Measurements from ENCODE around the gene JAML. TPM values are rescaled to one million over a fixed set of nuclear protein-coding genes. Genes with fewer than 3 reads are reported as not detected.
A peak's percentile ranks its signal among the peaks of the same experiment; 100 is the strongest.

Gene JAML
- total RNA-seq, 1 experiment from 2014 or later, result not detected

DNA sequence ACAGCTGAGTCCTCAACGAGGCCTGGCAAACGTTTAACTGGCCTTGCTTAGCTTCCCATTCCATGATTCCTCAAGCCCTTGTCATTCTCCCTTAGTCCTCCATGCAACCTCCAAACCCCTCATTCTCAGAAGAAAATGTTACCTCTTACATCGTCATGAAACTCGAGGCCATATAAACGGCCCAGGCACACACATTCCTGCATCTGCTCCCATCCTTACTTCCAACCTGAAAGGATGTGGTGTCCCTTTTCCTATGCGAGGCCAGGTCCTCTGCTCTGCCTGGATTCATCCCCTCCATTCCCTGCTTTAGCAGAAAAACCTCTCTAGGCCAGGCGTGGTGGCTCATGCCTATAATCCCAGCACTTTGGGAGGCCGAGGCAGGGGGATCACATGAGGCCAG is 18.4 kb upstream of the JAML start:
- Mint-ChIP-seq H3K27ac (ENCODE audit: unreplicated experiment) (no peak overlapping the region), H3K4me3 (ENCODE audit: low read depth, unreplicated experiment) (peak overlapping the region; percentile 8), H3K9me3 (ENCODE audit: low read depth, unreplicated experiment) (no peaks in the 10 kb centered on the region), H3K4me1 (ENCODE audit: low read depth, unreplicated experiment) (peaks cover 72% of the 10 kb centered on the region), H3K36me3 (ENCODE audit: insufficient read depth, unreplicated experiment) (peaks cover 19% of the 10 kb centered on the region), H3K27me3 (ENCODE audit: unreplicated experiment) (no peaks in the 10 kb centered on the region)
- no peak for DNase-seq
- CTCF ChIA-PET, result no interaction called here
- TF ChIP-seq, protein P1, sequence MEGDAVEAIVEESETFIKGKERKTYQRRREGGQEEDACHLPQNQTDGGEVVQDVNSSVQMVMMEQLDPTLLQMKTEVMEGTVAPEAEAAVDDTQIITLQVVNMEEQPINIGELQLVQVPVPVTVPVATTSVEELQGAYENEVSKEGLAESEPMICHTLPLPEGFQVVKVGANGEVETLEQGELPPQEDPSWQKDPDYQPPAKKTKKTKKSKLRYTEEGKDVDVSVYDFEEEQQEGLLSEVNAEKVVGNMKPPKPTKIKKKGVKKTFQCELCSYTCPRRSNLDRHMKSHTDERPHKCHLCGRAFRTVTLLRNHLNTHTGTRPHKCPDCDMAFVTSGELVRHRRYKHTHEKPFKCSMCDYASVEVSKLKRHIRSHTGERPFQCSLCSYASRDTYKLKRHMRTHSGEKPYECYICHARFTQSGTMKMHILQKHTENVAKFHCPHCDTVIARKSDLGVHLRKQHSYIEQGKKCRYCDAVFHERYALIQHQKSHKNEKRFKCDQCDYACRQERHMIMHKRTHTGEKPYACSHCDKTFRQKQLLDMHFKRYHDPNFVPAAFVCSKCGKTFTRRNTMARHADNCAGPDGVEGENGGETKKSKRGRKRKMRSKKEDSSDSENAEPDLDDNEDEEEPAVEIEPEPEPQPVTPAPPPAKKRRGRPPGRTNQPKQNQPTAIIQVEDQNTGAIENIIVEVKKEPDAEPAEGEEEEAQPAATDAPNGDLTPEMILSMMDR (IDR thresholded peaks at IDR 0.05; ENCODE audit: unreplicated experiment), result no peak
- BruUV-seq (replicated peaks), result no TSS peak
- intact Hi-C loops (cut with micrococcal nuclease; ENCODE audit: unreplicated experiment), result no loop called here

DNA sequence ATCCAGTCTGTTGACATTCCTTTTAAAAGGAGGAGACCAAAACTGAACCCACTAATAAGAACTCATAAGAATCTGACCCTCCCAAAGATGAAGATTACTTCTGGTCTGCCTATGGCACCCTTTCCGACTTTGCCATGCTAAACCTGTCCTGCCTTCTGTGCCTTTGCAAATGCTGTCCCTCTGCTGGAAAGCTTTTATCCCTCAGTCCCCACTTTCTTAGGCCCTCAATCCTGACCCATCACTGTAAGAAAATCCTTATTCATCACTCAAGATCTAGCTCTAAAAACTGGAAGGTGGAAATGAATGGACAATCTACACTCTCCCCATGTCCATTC is 16.9 kb upstream of the JAML start:
- CTCF ChIA-PET, result interaction anchor here (1.1 to 2.0 kb wide), 2 partner anchors 11 to 43 kb away, joined by 5 to 7 read pairs; partner anchors contain the start of gene MPZL3
- no TSS peak for BruUV-seq (replicated peaks)
- TF ChIP-seq, protein P1 (IDR thresholded peaks at IDR 0.05; ENCODE audit: unreplicated experiment), result no peak

DNA sequence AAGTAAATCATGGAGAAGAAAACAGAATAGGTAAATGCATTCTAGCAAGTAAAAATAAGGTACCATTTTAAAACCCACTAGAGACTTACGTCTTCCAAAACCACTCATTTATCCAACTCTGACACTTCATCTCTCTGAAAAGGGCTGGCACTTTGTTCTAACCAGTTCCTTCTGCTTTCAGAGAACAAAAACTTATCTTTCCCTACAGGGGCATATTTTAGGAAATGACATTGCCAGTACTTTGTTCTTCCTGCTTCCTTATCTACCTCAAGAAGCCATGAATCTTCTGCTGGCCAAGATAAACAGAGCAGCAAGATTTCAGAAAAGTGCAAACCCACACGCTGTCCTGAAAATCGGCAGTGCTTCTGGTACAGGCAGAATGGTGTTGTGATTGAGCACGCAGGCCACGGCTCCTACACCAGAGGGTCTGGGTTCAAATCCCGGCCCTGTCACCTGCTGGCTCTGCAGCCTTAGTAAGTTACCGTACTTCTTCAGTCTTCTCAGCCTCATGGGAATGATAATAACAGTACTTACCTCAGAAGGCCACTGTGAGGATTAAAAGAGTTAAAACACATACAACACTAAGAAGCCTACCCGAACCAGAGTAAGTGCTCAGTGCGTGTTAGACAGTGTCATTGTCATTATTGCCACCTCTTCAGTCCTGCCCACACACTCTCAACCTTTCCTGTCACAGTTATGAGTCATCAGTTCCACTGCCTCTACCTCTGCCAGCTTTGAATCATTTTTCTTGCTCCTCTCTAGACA is 16.4 kb upstream of the JAML start:
- H3K27ac Mint-ChIP-seq (ENCODE audit: unreplicated experiment), result peak overlapping the region; percentile 91
- CTCF ChIA-PET, result interaction anchor here (1.1 to 2.0 kb wide), 2 partner anchors 11 to 43 kb away, joined by 5 to 7 read pairs; partner anchors contain the start of gene MPZL3
- no TSS peak for BruUV-seq (replicated peaks)
- peak overlapping the region; percentile 51 for H3K4me3 Mint-ChIP-seq (ENCODE audit: low read depth, unreplicated experiment)
- intact Hi-C loops (cut with micrococcal nuclease; ENCODE audit: unreplicated experiment), result loop anchor here (2.0 kb wide), 1 partner anchor 46 kb away; no protein-coding TSS in a partner anchor
- no peaks in the 10 kb centered on the region for H3K9me3 Mint-ChIP-seq (ENCODE audit: low read depth, unreplicated experiment)
- H3K4me1 Mint-ChIP-seq (ENCODE audit: low read depth, unreplicated experiment), result peaks cover 57% of the 10 kb centered on the region
- H3K36me3 Mint-ChIP-seq (ENCODE audit: insufficient read depth, unreplicated experiment), result peaks cover 13% of the 10 kb centered on the region
- no peaks in the 10 kb centered on the region for H3K27me3 Mint-ChIP-seq (ENCODE audit: unreplicated experiment)
- TF ChIP-seq, protein P1 (IDR thresholded peaks at IDR 0.05; ENCODE audit: unreplicated experiment), result no peak
- peak; percentile 46 for DNase-seq

More for the DNA sequence above, 16.9 kb upstream of the JAML start:
- Mint-ChIP-seq H3K36me3 (ENCODE audit: insufficient read depth, unreplicated experiment) (peaks cover 13% of the 10 kb centered on the region), H3K4me1 (ENCODE audit: low read depth, unreplicated experiment) (peaks cover 59% of the 10 kb centered on the region), H3K9me3 (ENCODE audit: low read depth, unreplicated experiment) (no peaks in the 10 kb centered on the region), H3K27ac (ENCODE audit: unreplicated experiment) (peak overlapping the region; percentile 91), H3K27me3 (ENCODE audit: unreplicated experiment) (no peaks in the 10 kb centered on the region), H3K4me3 (ENCODE audit: low read depth, unreplicated experiment) (peak overlapping the region; percentile 51)
- DNase-seq, result no peak
- intact Hi-C loops (cut with micrococcal nuclease; ENCODE audit: unreplicated experiment), result loop anchor here (2.0 kb wide), 1 partner anchor 47 kb away; no protein-coding TSS in a partner anchor

DNA sequence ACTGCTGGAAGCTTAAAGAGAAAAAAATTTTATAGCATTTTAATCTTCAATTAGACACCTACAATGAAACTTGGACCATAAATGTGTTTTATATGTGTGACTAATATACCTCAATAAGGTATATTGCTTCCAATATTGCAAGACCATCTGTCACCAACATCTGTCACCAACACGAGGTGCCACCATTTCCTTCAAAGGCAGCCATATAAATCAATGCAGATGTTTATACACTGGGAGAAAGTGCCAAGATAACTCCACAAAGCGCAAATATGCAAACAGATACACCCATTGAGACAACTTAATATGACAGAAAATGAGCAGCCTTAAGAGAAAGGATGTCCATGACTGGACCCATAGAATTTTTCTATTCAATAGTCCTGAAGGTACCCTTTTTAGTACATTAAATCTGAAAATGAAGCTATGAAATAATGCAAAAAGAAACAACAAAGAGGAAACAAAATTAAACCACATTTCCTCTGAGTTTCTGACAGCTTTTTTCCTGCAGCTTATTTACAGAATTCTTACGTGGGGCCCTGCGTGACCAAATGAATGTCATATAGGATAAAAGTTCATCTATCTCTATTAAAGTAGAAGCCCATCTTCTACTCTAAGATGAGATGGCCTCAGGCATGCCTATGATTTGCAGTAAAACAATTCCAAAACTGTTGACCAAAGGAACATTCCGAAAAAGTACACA is 14.8 kb upstream of the JAML start:
- DNase-seq, result no peak
- TF ChIP-seq, protein P1 (IDR thresholded peaks at IDR 0.05; ENCODE audit: unreplicated experiment), result no peak
- Mint-ChIP-seq H3K9me3 (ENCODE audit: low read depth, unreplicated experiment) (no peaks in the 10 kb centered on the region), H3K36me3 (ENCODE audit: insufficient read depth, unreplicated experiment) (peaks cover 13% of the 10 kb centered on the region), H3K4me1 (ENCODE audit: low read depth, unreplicated experiment) (peaks cover 42% of the 10 kb centered on the region), H3K27ac (ENCODE audit: unreplicated experiment) (no peak overlapping the region), H3K4me3 (ENCODE audit: low read depth, unreplicated experiment) (no peak overlapping the region), H3K27me3 (ENCODE audit: unreplicated experiment) (no peaks in the 10 kb centered on the region)
- no TSS peak for BruUV-seq (replicated peaks)
- CTCF ChIA-PET, result no interaction called here
- intact Hi-C loops (cut with micrococcal nuclease; ENCODE audit: unreplicated experiment), result loop anchor here (2.0 kb wide), 1 partner anchor 45 kb away; no protein-coding TSS in a partner anchor
